HG02970 (cell line): ENCODE measurements around the gene LCK.

Source experiments
- ATAC-seq: cut with Tn5 transposase; IDR thresholded peaks from one replicate; pipeline ENCODE4 v1.9.1; 2021; ENCODE audit warnings: mild to moderate bottlenecking, moderate library complexity, moderate number of reproducible peaks; ENCODE audit not compliant: unreplicated experiment, low FRiP score

Gene LCK

GRCh38 chr1:32250893-32251716 lies at the start of gene LCK:
Gene LCK (plus strand): TSS chr1:32251265. CDS start chr1:32274330, 23,065 bp downstream.
- no peak for ATAC-seq

DNA sequence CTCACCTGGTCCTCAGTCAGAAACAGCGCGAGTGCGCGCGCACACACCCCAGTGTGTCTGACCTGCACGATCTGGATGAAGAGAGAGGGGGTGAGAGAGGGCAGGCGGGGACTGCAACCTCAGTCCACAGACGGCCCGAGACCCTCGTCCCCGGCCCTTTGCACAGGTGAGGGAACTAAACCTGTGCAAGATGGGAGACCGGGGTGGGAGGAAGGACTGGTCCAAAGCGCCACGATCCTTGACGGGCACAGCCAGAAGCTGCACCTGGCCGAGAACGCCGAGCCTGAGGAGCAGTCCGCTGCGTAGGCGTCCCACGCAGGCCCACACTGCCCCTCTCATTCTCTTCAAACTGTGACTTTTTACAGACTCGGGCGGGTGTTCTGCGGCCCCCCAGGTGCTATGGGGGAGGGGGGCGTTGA lies 46.1 kb upstream of the LCK start:
- no peak for ATAC-seq

DNA sequence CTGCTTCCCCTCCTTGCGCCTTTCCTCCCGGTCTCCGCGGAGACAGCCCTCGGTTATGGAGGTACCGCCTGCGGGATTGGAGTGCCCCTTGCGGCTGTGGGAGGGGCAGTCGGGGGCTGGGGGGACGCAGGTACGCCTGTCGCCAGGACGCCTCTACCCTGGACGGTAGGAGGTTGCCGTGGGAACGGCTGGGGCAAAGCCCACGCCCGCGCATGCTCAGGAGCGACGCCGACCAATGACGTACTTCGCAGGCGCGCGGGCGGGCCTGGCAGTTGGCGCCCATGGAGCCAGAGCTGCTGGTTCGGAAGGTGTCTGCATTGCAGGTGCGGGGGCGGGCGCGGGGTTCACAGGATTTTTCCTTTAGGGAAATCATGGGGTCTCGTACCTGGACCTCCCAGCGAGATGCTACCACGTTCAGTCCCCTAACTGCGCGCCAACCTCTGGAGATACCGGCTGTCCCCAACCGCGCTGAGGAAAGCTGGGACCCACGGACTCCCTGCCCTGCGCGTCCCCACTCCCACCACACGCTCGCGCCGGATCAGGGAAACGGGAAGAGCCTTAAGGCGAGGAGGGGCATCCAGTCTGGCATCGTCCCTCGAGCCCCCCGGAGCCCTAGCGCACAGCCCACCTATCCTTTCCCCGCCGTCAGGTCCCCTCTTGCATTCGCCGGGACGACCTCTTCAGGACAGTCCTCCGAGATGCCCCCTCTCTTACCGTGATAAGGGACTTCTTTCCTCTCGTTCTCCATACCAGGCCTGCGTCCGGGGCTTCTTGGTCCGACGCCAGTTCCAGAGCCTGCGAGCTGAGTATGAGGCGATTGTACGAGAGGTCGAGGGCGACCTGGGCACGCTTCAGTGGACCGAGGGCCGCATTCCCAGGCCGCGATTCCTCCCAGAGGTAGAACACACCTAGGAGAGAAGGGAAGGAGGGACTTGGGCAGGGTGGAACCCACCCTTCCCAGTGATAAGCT lies 45.4 kb upstream of the LCK start, which contains the start of gene IQCC:
Gene IQCC, plus strand, starts transcription at position 271 of the 970 bp plus-strand sequence. Its CDS starts 11 bp downstream, at position 282.
- peak; percentile 38 for ATAC-seq

DNA sequence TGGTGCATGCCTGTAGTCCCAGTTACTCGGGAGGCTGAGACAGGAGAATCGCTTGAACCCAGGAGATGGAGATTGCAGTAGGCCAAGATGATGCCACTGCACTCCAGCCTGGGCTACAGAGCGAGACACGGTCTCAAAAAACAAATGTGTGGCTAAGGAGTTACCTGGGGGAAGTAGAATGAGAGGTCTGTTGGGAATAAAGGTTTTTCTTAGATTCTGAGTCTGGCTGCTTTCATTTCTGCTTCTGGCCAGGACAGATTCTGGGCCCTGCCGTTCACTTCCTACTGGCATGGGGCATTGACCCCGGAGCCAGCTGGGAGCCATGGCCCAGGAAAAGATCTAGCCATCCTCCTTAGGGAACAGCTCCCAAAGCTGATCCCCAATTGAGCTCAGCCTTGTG lies 42.6 kb upstream of the LCK start:
- no peak for ATAC-seq

GRCh38 chr1:32208891-32209328 lies 42.2 kb upstream of the LCK start, which contains the start of gene DCDC2B:
Gene DCDC2B (plus strand): TSS chr1:32209089. CDS start chr1:32209094, 5 bp downstream.
- no peak for ATAC-seq

- no peak for ATAC-seq
These were observed 35.2 kb upstream of the LCK start for GRCh38 chr1:32215629-32216480.

DNA sequence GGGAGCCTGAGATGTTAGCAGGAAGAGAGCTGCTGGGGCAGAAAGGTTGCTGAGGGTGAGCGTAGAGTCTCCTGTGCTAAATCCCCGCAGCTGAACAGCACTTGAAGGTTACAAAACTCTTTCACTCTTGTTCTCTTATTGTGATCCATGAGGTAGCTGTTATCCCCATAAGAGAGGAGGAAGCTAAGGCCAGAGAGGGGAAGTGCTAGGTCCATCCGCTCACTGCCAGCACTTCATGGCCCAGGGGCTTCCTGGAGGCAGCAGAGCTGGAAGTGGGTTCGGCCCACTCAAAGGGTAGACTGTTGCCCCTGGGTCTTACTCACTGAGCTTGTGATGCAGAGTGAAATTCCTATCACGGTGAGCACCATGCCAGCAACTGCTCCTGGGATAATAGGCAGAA lies 34.5 kb upstream of the LCK start:
- ATAC-seq = no peak

- no peak for ATAC-seq
These were observed 32.0 kb upstream of the LCK start for GRCh38 chr1:32219022-32219421.

- ATAC-seq = no peak
These were observed 30.1 kb upstream of the LCK start for GRCh38 chr1:32220746-32221580.

DNA sequence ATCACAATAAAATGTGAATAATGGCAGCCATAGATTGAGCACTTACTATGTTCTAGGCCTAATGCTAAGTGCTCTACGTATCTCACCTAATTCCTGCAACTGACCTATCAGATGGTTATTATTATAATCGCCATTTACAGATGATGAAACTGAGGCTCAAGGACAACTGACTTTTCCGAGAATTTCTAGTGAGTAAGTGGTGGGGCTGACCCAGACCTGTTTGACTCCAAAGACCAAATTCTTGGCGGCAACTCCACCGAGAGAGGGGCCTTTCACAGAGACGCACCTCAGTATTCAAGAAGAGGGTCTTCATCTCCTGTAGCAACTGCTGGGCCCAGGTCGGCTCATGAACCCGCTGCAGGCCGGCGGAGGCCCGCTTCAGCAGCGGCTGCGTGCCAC lies 29.5 kb upstream of the LCK start:
- ATAC-seq = no peak

DNA sequence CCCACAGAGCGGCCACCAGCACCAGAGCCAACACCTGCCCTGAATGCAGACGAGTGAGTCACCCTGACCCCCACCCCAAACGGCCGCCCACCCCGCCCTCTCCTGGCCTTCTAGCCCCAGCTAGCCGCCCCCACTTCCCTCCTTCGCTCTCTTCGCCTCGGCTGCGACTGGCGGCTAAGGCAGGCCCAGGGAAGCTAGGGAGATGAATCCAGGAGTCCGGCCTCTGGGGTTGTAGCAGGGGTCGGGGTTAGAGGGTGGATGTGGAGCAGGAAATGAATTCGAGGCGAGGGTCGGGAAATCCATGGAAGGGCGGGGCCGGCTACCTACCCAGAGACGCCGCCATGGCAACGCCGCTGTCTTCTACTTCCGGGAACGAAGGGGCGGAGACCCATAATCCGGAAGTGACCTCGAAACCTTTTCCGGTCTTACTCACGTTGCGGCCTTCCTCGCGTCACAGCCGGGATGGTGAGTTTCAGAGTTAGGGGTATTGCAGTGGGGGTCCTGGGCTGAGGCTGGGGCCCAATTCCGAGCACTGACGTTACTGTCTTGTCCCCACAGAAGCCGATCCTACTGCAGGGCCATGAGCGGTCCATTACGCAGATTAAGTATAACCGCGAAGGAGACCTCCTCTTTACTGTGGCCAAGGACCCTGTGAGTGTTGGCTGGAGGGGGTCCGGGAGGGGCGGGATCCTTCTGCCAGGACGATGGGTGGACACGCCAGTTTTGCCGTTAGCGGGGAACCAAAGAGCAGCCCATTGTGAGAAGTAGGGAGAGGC lies 28.9 kb upstream of the LCK start, which contains the start of the genes EIF3I and TMEM234:
Gene EIF3I, plus strand, starts transcription at position 428 of the 776 bp plus-strand sequence. Its CDS starts 35 bp downstream, at position 463.
Gene TMEM234, minus strand, starts transcription at position 374 of the 776 bp plus-strand sequence. Its CDS starts 31 bp downstream, at position 343.
- ATAC-seq = peak; percentile 96

DNA sequence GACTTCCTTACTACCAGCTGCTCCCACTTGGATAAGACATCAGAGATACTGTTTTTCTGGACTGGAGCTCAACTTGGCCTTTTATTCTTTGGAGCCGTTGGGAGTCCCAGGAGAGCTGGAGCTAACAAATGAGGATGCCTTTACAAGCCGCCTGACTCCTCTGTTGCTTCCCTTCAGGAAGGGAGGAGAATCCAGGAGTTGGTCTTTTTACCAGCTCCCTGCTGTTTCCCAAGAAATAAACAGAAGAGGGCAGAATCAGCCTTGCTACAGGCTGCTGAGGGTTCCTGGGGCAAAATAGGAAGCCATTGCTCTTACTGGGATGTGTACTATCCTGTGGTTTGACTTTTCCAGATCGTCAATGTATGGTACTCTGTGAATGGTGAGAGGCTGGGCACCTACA lies 27.4 kb upstream of the LCK start:
- no peak for ATAC-seq

GRCh38 chr1:32224285-32224684 lies 26.8 kb upstream of the LCK start:
- ATAC-seq = no peak

DNA sequence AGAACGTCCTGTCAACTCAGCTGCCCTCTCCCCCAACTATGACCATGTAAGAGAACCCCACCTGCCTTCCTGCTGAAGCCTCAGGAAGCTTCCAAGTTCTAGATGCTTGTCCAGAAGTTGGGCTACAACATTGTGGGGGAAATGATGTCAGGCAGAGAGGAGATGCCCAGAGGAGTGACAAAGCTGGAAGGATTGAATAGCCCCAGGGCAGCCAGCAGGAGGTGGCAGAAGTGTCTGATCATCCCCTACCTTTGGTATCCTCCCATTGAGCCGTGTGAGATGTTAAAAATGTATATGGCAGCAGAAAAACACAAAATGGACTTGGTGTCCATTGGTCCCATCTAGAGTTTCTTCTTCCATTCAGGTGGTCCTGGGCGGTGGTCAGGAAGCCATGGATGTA lies 22.3 kb upstream of the LCK start:
- ATAC-seq = no peak

GRCh38 chr1:32231843-32232432 lies 19.1 kb upstream of the LCK start:
- ATAC-seq = no peak

DNA sequence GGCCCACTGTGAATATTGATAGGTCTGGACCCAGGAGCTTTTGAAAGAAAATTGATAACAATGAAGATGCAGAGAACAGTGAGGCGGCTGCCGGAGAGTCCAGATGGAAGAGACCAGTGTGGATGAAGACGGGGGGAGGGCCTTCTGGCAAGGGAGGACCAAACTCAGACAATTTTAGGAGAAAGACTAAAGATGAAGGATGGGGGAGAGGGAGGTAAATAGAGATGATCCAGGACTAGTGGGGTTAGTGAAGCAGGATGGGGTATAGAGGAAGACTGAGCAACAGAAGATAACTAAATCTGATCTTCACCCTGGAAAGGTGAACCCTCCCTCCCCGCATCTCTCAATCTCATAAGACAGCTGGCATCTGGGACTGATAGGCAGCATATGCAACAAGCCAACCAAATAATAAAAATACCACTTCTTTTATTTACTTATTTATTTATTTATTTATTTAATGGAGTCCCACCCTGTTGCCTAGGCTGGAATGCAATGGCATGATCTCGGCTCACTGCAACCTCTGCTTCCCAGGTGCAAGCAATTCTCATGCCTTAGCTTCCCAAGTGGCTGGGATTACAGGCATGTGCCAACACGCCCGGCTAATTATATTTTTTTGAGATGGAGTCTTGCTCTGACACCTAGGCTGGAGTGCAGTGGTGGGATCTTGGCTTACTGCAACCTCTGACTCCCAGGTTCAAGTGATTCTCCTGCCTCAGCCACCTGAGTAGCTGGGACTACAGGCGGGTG lies 18.3 kb upstream of the LCK start:
- no peak for ATAC-seq

DNA sequence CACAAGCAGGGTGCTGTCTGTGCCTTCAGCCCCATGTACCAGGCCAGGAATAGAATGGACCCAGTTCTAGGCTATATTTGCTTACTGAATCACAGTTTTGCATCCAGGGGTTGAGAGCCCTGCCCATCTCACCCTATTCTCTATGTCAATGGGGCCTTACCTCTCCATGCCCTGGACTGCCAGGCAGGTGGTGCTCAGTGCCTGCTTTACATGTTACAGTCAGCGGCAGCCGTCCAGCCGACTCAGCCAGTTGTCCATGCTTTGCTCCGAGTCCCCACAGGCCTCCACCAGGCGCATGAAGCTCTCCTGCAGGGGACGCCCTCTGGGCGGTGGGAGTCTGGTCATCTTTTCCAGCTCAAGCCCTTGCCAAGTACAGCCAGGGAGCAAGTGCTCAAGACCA lies 16.3 kb upstream of the LCK start:
- ATAC-seq = no peak
